K562 (cell line): Measurements from ENCODE around the gene MRTFB. TPM values are rescaled to one million over a fixed set of nuclear protein-coding genes. Genes with fewer than 3 reads are reported as not detected.

ENCODE experiments used
- ARID1B ChIP-seq: fragments of 450-650 bp; IDR thresholded peaks from 2 replicates; pipeline ENCODE4 v1.6.1; 2016; ENCODE audit warnings: antibody characterized with exemption, mild to moderate bottlenecking, inconsistent platforms
- BHLHE40 ChIP-seq: IDR thresholded peaks from 2 replicates; pipeline ENCODE4 v1.6.1; 2011; ENCODE audit warnings: low read length, improper control_type of control experiment
- C11orf30 ChIP-seq: fragments of 450-650 bp; IDR thresholded peaks from 2 replicates; pipeline ENCODE4 v1.6.1; 2016; ENCODE audit warnings: low read depth, mild to moderate bottlenecking
- CREB3 ChIP-seq: fragments of 450-650 bp; conservative IDR thresholded peaks from 2 replicates; pipeline ENCODE4 v1.6.1; 2016; ENCODE audit warnings: missing genetic modification characterization, low read depth, mild to moderate bottlenecking, missing compliant biosample characterization, moderate library complexity
- E2F1 ChIP-seq: sonication (generic); formaldehyde crosslinking; IDR thresholded peaks from 2 replicates; pipeline ENCODE4 v1.8.1; 2023; ENCODE audit warnings: mild to moderate bottlenecking, missing genetic modification reagents, moderate library complexity
- ETS1 ChIP-seq: conservative IDR thresholded peaks from 2 replicates; pipeline ENCODE4 v1.6.1; 2011; ENCODE audit warnings: low read depth, mild to moderate bottlenecking, low read length; ENCODE audit not compliant: control insufficient read depth
- HMGN3 ChIP-seq: IDR thresholded peaks from 2 replicates; pipeline ENCODE4 v1.6.1; 2011; ENCODE audit warnings: borderline replicate concordance, low read depth, mild to moderate bottlenecking, mixed read lengths, low read length; ENCODE audit not compliant: insufficient read length; ENCODE audit errors: extremely low read depth
- JUND ChIP-seq, 2 experiments: IDR thresholded peaks; 2 replicates in 1 of 2; 3 replicates in 1 of 2; pipeline ENCODE4 v1.6.1; 2011; ENCODE audit warnings: borderline replicate concordance in 2 of 2, low read depth in 2 of 2, low read length in 2 of 2, improper control_type of control experiment in 1 of 2, missing biosample characterization in 1 of 2, missing genetic modification characterization in 1 of 2, missing genetic modification reagents in 1 of 2
- KDM5B ChIP-seq: fragments of 200-600 bp; sonication (generic); IDR thresholded peaks from 2 replicates; pipeline ENCODE4 v1.6.1; 2012; ENCODE audit warnings: low read depth, mild to moderate bottlenecking, moderate library complexity, low read length, control low read depth, inconsistent platforms; ENCODE audit not compliant: insufficient replicate concordance
- KLF16 ChIP-seq: IDR thresholded peaks from 2 replicates; pipeline ENCODE4 v1.6.1; 2016; ENCODE audit warnings: antibody characterized with exemption
- MAFG ChIP-seq: fragments of 450-650 bp; conservative IDR thresholded peaks from 2 replicates; pipeline ENCODE4 v1.6.1; 2016; ENCODE audit warnings: missing genetic modification characterization, missing compliant biosample characterization
- MXI1 ChIP-seq: IDR thresholded peaks from 2 replicates; pipeline ENCODE4 v1.6.1; 2011; ENCODE audit warnings: low read depth, mild to moderate bottlenecking, improper control_type of control experiment, low read length
- NFE2L1 ChIP-seq: fragments of 450-650 bp; IDR thresholded peaks from 2 replicates; pipeline ENCODE4 v1.6.1; 2016; ENCODE audit warnings: missing genetic modification characterization, low read depth, mild to moderate bottlenecking, missing compliant biosample characterization, moderate library complexity, borderline replicate concordance
- NFIC ChIP-seq: fragments of 450-650 bp; IDR thresholded peaks from 2 replicates; pipeline ENCODE4 v1.6.1; 2017; ENCODE audit warnings: mild to moderate bottlenecking, inconsistent platforms
- POLR2H ChIP-seq: IDR thresholded peaks from 2 replicates; pipeline ENCODE4 v1.6.1; 2016; ENCODE audit warnings: missing genetic modification characterization, low read depth, mild to moderate bottlenecking, control low read depth, missing compliant biosample characterization, moderate library complexity
- PRPF4 ChIP-seq: fragments of 200-400 bp; formaldehyde crosslinking; IDR thresholded peaks from one replicate; pipeline ENCODE4 v1.6.1; 2017; ENCODE audit warnings: low read length, low read depth, mild to moderate bottlenecking; ENCODE audit not compliant: insufficient read depth, poor library complexity, severe bottlenecking
- RBFOX2 ChIP-seq: fragments of 200-400 bp; formaldehyde crosslinking; IDR thresholded peaks from 2 replicates; pipeline ENCODE4 v1.6.1; 2017; ENCODE audit warnings: low read depth, mild to moderate bottlenecking, low read length, moderate library complexity
- RBM39 ChIP-seq: fragments of 200-400 bp; formaldehyde crosslinking; optimal IDR thresholded peaks from 2 replicates; pipeline ENCODE3; 2018; ENCODE audit warnings: low read depth, low read length
- SMARCE1 ChIP-seq: fragments of 450-650 bp; IDR thresholded peaks from 2 replicates; pipeline ENCODE4 v1.7.1; 2016; ENCODE audit warnings: mild to moderate bottlenecking
- TEAD2 ChIP-seq: fragments of 450-650 bp; IDR thresholded peaks from 2 replicates; pipeline ENCODE4 v1.6.1; 2016; ENCODE audit warnings: missing genetic modification characterization, control low read depth, missing compliant biosample characterization
- VEZF1 ChIP-seq: fragments of 200-800 bp; sonication (Bioruptor generic); IDR thresholded peaks from 2 replicates; pipeline ENCODE4 v1.6.1; 2017; ENCODE audit warnings: missing genetic modification characterization, missing compliant biosample characterization
- ZNF121 ChIP-seq: sonication (generic); formaldehyde crosslinking; conservative IDR thresholded peaks from 2 replicates; pipeline ENCODE4 v1.8.0; 2022; ENCODE audit warnings: missing genetic modification reagents
- ZNF699 ChIP-seq: fragments of 250-450 bp; sonication (Bioruptor Pico); IDR thresholded peaks from 2 replicates; pipeline ENCODE4 v1.8.0; 2021; ENCODE audit warnings: mild to moderate bottlenecking, moderate library complexity; ENCODE audit not compliant: insufficient replicate concordance
- ZNF75A ChIP-seq: fragments of 450-650 bp; formaldehyde crosslinking; IDR thresholded peaks from 2 replicates; pipeline ENCODE4 v1.4.0; 2020; ENCODE audit warnings: mild to moderate bottlenecking
- polyA plus RNA-seq, 8 experiments: library from polyadenylated mRNA; depleted of rRNA in 4 of 8; stranded (reverse) in 5 of 8; unstranded in 3 of 8; fragments of >200 nt; fragmentation: Nextera tagmentation in 2 of 8; fragmentation: Illumina TruSeq in 1 of 8; extraction: Ambion mirVana in 2 of 8; extraction: Trizol in 1 of 8; gene quantifications; 2 replicates each; pipeline versions ENCODE4 v1.2.1 to v1.2.3, GENCODE V29; 2011 to 2014; ENCODE audit warnings: inconsistent platforms in 1 of 8, missing spikeins in 1 of 8
- total RNA-seq, 7 experiments: library from RNA; depleted of rRNA in 6 of 7; stranded (reverse); fragments of >200 nt in 6 of 7; fragmentation: Illumina TruSeq in 2 of 7; extraction: Trizol in 2 of 7; gene quantifications; 2 replicates each; pipeline versions ENCODE4 v1.2.1 to v1.2.3, GENCODE V29; 2011 to 2021; ENCODE audit warnings: low replicate concordance in 1 of 7

The MRTFB gene
- total and polyA plus RNA-seq, 9 of the 15 experiments (the other 6 are each of a cell fraction or from before 2014, with no cell fraction given), result 2.2 to 12.7 (median 7.0) TPM

- TF ChIP-seq RBFOX2 (0 out of 2 replicates have a peak, but pooled peaks have one; percentile 30), HMGN3 (peak; percentile 49), CREB3 (tag) (no peak), MAFG (tag) (peak; percentile 91), ARID1B (peak; percentile 52; the same call in 1 of the 2 replicates), C11orf30 (peak; percentile 89), VEZF1 (CRISPR knock-in tag) (peak; percentile 52), NFE2L1 (tag) (peak; percentile 68), SMARCE1 (peak; percentile 54; the same call in 1 of the 2 replicates), ETS1 (no peak), RBM39 (no peak), KDM5B (no peak), E2F1 (CRISPR knock-in tag) (no peak), BHLHE40 (no peak), POLR2H (tag) (no peak), ZNF699 (CRISPR knock-in tag) (no peak), PRPF4 (no peak), TEAD2 (no peak), ZNF75A (CRISPR knock-in tag) (no peak), JUND (IDR thresholded peaks at IDR 0.05; ENCODE audit: borderline replicate concordance, low read depth, low read length) (peak; percentile 23; the same call in 1 of the 2 replicates), JUND (tag; IDR thresholded peaks at IDR 0.05; ENCODE audit: borderline replicate concordance, low read depth, low read length) (no peak), MXI1 (no peak), KLF16 (no peak), ZNF121 (CRISPR knock-in tag) (no peak), NFIC (0 out of 2 replicates have a peak, but pooled peaks have one; percentile 14)
Observed at GRCh38 chr16:14310519-14310991, 239.4 kb downstream of the MRTFB start (continued).
